Measurements from ENCODE around the gene PPP1R37. TPM values are rescaled to one million over a fixed set of nuclear protein-coding genes. Genes with fewer than 3 reads are reported as not detected.

The PPP1R37 gene
- total RNA-seq, 1 donor from 2014 or later: 31.1 TPM

- Histone ChIP-seq H3K9me3 (no peaks in the 10 kb centered on the region), H3K27me3 (no peaks in the 10 kb centered on the region), H3K4me3 (no peak overlapping the region), H3K4me1 (no peaks in the 10 kb centered on the region), H3K36me3 (peaks cover 100% of the 10 kb centered on the region), H3K27ac (no peak overlapping the region)
- TF ChIP-seq CTCF (IDR thresholded peaks at IDR 0.05): no peak
- DNase-seq: no peak
- intact Hi-C loops (cut with DNase I): no loop called here
- no peak for ATAC-seq
Observed at GRCh38 chr19:45058622-45059159, 34.3 kb upstream of the PPP1R37 start.

- Histone ChIP-seq H3K27ac (no peak overlapping the region), H3K36me3 (peaks cover 100% of the 10 kb centered on the region), H3K27me3 (no peaks in the 10 kb centered on the region), H3K9me3 (no peaks in the 10 kb centered on the region), H3K4me1 (no peaks in the 10 kb centered on the region), H3K4me3 (no peak overlapping the region)
- DNase-seq: peak; percentile 77
- ATAC-seq: peak; percentile 85
- intact Hi-C loops (cut with DNase I): no loop called here
- TF ChIP-seq CTCF (IDR thresholded peaks at IDR 0.05): peak; percentile 82
Observed at GRCh38 chr19:45059258-45059965, 33.6 kb upstream of the PPP1R37 start.

GRCh38 chr19:45061965-45062364 is 31.0 kb upstream of the PPP1R37 start:
- Histone ChIP-seq H3K9me3 (no peaks in the 10 kb centered on the region), H3K4me3 (no peak overlapping the region), H3K27me3 (no peaks in the 10 kb centered on the region), H3K36me3 (peaks cover 96% of the 10 kb centered on the region), H3K4me1 (no peaks in the 10 kb centered on the region), H3K27ac (no peak overlapping the region)
- intact Hi-C loops (cut with DNase I): no loop called here
- no peak for TF ChIP-seq CTCF (IDR thresholded peaks at IDR 0.05)
- ATAC-seq: no peak
- DNase-seq: no peak

GRCh38 chr19:45063851-45064801 is 28.9 kb upstream of the PPP1R37 start:
- Histone ChIP-seq H3K4me1 (no peaks in the 10 kb centered on the region), H3K27me3 (no peaks in the 10 kb centered on the region), H3K27ac (no peak overlapping the region), H3K9me3 (no peaks in the 10 kb centered on the region), H3K4me3 (no peak overlapping the region), H3K36me3 (peaks cover 96% of the 10 kb centered on the region)
- no peak for TF ChIP-seq CTCF (IDR thresholded peaks at IDR 0.05)
- ATAC-seq (no peak), DNase-seq (no peak)
- intact Hi-C loops (cut with DNase I): no loop called here

GRCh38 chr19:45066921-45067661 is 25.9 kb upstream of the PPP1R37 start:
- DNase-seq (no peak), ATAC-seq (no peak)
- Histone ChIP-seq H3K4me3 (no peak overlapping the region), H3K4me1 (no peaks in the 10 kb centered on the region), H3K27me3 (no peaks in the 10 kb centered on the region), H3K9me3 (no peaks in the 10 kb centered on the region), H3K36me3 (peaks cover 96% of the 10 kb centered on the region), H3K27ac (no peak overlapping the region)
- TF ChIP-seq CTCF (IDR thresholded peaks at IDR 0.05): no peak
- intact Hi-C loops (cut with DNase I): no loop called here
